HepG2 (cell line): Measurements from ENCODE around the gene CKLF. TPM values are rescaled to one million over a fixed set of nuclear protein-coding genes. Genes with fewer than 3 reads are reported as not detected.

ENCODE experiments used
- ARNT2 ChIP-seq: sonication (generic); formaldehyde crosslinking; IDR thresholded peaks from 2 replicates; pipeline ENCODE4 v1.8.0; 2022; ENCODE audit warnings: mild to moderate bottlenecking, low read depth, missing genetic modification reagents, moderate library complexity
- MYNN ChIP-seq: sonication (generic); formaldehyde crosslinking; IDR thresholded peaks from 2 replicates; pipeline ENCODE4 v1.4.0; 2020; ENCODE audit warnings: mild to moderate bottlenecking, low read depth, missing genetic modification reagents
- NKX3-1 ChIP-seq: sonication (generic); formaldehyde crosslinking; IDR thresholded peaks from 2 replicates; pipeline ENCODE4 v1.5.0; 2020; ENCODE audit warnings: missing genetic modification reagents
- NR1H2 ChIP-seq: sonication (generic); formaldehyde crosslinking; IDR thresholded peaks from 2 replicates; pipeline ENCODE4 v1.8.1; 2022; ENCODE audit warnings: low read depth, missing genetic modification reagents, borderline replicate concordance
- RBAK ChIP-seq: sonication (generic); formaldehyde crosslinking; IDR thresholded peaks from 2 replicates; pipeline ENCODE4 v1.5.1; 2020; ENCODE audit warnings: mild to moderate bottlenecking, missing genetic modification reagents
- XBP1 ChIP-seq: sonication (generic); formaldehyde crosslinking; IDR thresholded peaks from 2 replicates; pipeline ENCODE4 v1.5.0; 2020; ENCODE audit warnings: missing genetic modification reagents
- ZFP62 ChIP-seq: sonication (generic); formaldehyde crosslinking; IDR thresholded peaks from 2 replicates; pipeline ENCODE4 v1.4.0; 2020; ENCODE audit warnings: missing genetic modification reagents
- ZGPAT ChIP-seq: IDR thresholded peaks from 2 replicates; pipeline ENCODE4 v1.6.1; 2016; ENCODE audit warnings: mild to moderate bottlenecking
- ZIK1 ChIP-seq: sonication (generic); formaldehyde crosslinking; IDR thresholded peaks from 2 replicates; pipeline ENCODE4 v1.5.0; 2020; ENCODE audit warnings: mild to moderate bottlenecking, low read depth, missing genetic modification reagents, borderline replicate concordance
- ZNF180 ChIP-seq: sonication (generic); formaldehyde crosslinking; IDR thresholded peaks from 2 replicates; pipeline ENCODE4 v1.4.0; 2020; ENCODE audit warnings: low read depth, missing genetic modification reagents, borderline replicate concordance
- ZNF441 ChIP-seq: sonication (generic); formaldehyde crosslinking; IDR thresholded peaks from 2 replicates; pipeline ENCODE4 v1.7.0; 2021; ENCODE audit warnings: missing genetic modification reagents, borderline replicate concordance
- ZNF652 ChIP-seq: IDR thresholded peaks from 2 replicates; pipeline ENCODE4 v1.6.1; 2016; ENCODE audit warnings: low read depth, borderline replicate concordance
- ZNF709 ChIP-seq: sonication (generic); formaldehyde crosslinking; IDR thresholded peaks from 2 replicates; pipeline ENCODE4 v1.5.0; 2020; ENCODE audit warnings: mild to moderate bottlenecking, missing genetic modification reagents
- ZNF850 ChIP-seq: sonication (generic); formaldehyde crosslinking; conservative IDR thresholded peaks from 2 replicates; pipeline ENCODE4 v1.9.0; 2021; ENCODE audit warnings: mild to moderate bottlenecking, missing genetic modification reagents
- polyA plus RNA-seq, 8 experiments: library from polyadenylated mRNA; depleted of rRNA in 3 of 8; stranded (reverse) in 7 of 8; unstranded in 1 of 8; fragments of >200 nt; fragmentation: Illumina TruSeq in 4 of 8; extraction: Trizol in 4 of 8; gene quantifications; 2 replicates each; pipeline versions ENCODE4 v1.2.1 to v1.2.3, GENCODE V29; 2011 to 2016; ENCODE audit warnings: low read depth in 4 of 8, missing spikeins in 1 of 8, mixed read lengths in 1 of 8; ENCODE audit not compliant: insufficient read depth in 1 of 8
- total RNA-seq, 5 experiments: library from RNA; depleted of rRNA; stranded (reverse); fragments of >200 nt; fragmentation: Illumina TruSeq; extraction: Trizol; gene quantifications; 2 replicates each; pipeline ENCODE4 v1.2.3, GENCODE V29; 2016; ENCODE audit warnings: low read depth in 1 of 5
- TF ChIP-seq, protein P1 (sequence below): sonication (generic); formaldehyde crosslinking; IDR thresholded peaks from 2 replicates; pipeline ENCODE4 v1.4.0; 2020; ENCODE audit warnings: mild to moderate bottlenecking, missing genetic modification reagents
- TF ChIP-seq, protein P2 (sequence below): conservative IDR thresholded peaks from 2 replicates; pipeline ENCODE4 v1.6.1; 2018; ENCODE audit warnings: missing genetic modification reagents
- TF ChIP-seq, protein P3 (sequence below): sonication (generic); formaldehyde crosslinking; IDR thresholded peaks from 2 replicates; pipeline ENCODE4 v1.9.0; 2021; ENCODE audit warnings: missing genetic modification reagents, borderline replicate concordance

Gene CKLF
- total and polyA plus RNA-seq, 2 of the 13 experiments (the other 11 are each of a cell fraction or from before 2014, with no cell fraction given): 120 to 167 TPM

DNA sequence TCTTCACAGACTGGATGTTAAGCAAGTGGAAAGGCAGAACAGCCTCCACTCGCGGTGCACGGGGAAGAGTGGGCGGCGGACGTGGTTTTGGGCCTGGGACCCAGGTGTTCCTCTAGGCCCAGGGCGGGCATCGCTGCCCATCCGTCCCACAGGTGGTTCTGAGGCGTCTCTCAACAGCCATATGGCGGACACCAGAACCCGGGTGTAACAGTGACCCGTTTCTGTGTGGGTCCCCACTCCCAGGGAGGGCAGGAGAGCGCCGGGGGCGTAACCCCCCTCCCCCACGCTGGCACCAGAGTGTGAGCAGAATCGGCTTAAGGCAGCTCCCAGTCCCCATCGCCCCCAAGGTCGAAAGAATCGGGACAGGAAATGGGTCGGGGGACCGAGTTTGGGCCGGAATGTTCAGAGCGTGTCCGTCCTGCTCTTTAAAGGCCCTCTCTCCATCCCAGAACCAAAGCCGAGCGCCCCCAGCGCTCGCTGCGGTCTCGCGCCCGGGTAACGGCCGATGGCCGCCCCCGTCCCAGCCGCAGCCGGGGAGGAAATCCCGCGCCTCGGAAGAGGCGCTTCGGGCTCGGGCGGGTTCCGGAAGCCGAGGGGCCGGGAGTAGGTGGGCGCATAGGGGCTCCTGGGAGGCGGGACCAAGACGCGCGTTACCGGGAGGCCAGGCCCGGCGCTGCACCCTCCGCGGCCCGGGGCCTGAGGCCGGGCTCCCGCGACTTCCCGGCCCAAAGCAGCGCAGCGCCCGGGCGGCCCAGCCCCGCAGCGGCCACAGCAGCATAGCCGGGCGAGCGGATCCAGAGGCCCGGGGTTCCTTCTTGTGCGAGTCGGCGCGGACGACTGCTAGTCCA lies 2.9 kb upstream of the CKLF start, which contains the start of gene TK2 (continued):
- TF ChIP-seq, protein P1, sequence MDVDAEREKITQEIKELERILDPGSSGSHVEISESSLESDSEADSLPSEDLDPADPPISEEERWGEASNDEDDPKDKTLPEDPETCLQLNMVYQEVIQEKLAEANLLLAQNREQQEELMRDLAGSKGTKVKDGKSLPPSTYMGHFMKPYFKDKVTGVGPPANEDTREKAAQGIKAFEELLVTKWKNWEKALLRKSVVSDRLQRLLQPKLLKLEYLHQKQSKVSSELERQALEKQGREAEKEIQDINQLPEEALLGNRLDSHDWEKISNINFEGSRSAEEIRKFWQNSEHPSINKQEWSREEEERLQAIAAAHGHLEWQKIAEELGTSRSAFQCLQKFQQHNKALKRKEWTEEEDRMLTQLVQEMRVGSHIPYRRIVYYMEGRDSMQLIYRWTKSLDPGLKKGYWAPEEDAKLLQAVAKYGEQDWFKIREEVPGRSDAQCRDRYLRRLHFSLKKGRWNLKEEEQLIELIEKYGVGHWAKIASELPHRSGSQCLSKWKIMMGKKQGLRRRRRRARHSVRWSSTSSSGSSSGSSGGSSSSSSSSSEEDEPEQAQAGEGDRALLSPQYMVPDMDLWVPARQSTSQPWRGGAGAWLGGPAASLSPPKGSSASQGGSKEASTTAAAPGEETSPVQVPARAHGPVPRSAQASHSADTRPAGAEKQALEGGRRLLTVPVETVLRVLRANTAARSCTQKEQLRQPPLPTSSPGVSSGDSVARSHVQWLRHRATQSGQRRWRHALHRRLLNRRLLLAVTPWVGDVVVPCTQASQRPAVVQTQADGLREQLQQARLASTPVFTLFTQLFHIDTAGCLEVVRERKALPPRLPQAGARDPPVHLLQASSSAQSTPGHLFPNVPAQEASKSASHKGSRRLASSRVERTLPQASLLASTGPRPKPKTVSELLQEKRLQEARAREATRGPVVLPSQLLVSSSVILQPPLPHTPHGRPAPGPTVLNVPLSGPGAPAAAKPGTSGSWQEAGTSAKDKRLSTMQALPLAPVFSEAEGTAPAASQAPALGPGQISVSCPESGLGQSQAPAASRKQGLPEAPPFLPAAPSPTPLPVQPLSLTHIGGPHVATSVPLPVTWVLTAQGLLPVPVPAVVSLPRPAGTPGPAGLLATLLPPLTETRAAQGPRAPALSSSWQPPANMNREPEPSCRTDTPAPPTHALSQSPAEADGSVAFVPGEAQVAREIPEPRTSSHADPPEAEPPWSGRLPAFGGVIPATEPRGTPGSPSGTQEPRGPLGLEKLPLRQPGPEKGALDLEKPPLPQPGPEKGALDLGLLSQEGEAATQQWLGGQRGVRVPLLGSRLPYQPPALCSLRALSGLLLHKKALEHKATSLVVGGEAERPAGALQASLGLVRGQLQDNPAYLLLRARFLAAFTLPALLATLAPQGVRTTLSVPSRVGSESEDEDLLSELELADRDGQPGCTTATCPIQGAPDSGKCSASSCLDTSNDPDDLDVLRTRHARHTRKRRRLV: peak; percentile 5; the same call in 1 of the 2 replicates
- TF ChIP-seq ZIK1 (CRISPR knock-in tag) (no peak; the same call in 1 of the 2 replicates), ARNT2 (CRISPR knock-in tag) (peak; percentile 83), MYNN (no peak), ZGPAT (peak; percentile 84; the same call in 1 of the 2 replicates), ZNF850 (peak; percentile 64), XBP1 (CRISPR knock-in tag) (peak; percentile 50; the same call in 1 of the 2 replicates), ZFP62 (CRISPR knock-in tag) (no peak), ZNF180 (CRISPR knock-in tag) (no peak), NKX3-1 (CRISPR knock-in tag) (peak; percentile 44; the same call in 1 of the 2 replicates), ZNF441 (CRISPR knock-in tag) (peak; percentile 56; the same call in 1 of the 2 replicates), RBAK (no peak), ZNF709 (peak; percentile 74), NR1H2 (CRISPR knock-in tag) (no peak), ZNF652 (CRISPR knock-in tag) (no peak)
- TF ChIP-seq, protein P2, sequence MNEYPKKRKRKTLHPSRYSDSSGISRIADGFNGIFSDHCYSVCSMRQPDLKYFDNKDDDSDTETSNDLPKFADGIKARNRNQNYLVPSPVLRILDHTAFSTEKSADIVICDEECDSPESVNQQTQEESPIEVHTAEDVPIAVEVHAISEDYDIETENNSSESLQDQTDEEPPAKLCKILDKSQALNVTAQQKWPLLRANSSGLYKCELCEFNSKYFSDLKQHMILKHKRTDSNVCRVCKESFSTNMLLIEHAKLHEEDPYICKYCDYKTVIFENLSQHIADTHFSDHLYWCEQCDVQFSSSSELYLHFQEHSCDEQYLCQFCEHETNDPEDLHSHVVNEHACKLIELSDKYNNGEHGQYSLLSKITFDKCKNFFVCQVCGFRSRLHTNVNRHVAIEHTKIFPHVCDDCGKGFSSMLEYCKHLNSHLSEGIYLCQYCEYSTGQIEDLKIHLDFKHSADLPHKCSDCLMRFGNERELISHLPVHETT (CRISPR knock-in tag): 0 out of 2 replicates have a peak, but pooled peaks have one; percentile 27
- TF ChIP-seq, protein P3, sequence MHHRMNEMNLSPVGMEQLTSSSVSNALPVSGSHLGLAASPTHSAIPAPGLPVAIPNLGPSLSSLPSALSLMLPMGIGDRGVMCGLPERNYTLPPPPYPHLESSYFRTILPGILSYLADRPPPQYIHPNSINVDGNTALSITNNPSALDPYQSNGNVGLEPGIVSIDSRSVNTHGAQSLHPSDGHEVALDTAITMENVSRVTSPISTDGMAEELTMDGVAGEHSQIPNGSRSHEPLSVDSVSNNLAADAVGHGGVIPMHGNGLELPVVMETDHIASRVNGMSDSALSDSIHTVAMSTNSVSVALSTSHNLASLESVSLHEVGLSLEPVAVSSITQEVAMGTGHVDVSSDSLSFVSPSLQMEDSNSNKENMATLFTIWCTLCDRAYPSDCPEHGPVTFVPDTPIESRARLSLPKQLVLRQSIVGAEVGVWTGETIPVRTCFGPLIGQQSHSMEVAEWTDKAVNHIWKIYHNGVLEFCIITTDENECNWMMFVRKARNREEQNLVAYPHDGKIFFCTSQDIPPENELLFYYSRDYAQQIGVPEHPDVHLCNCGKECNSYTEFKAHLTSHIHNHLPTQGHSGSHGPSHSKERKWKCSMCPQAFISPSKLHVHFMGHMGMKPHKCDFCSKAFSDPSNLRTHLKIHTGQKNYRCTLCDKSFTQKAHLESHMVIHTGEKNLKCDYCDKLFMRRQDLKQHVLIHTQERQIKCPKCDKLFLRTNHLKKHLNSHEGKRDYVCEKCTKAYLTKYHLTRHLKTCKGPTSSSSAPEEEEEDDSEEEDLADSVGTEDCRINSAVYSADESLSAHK (CRISPR knock-in tag): peak; percentile 70; the same call in 1 of the 2 replicates
